ENCODE results near the gene AMPD3.
"Not testable (repeated sequence)": the region's sequence is repeated elsewhere in the genome, so short reads cannot be mapped to it uniquely, and the experiment has no call there.

Gene AMPD3

DNA sequence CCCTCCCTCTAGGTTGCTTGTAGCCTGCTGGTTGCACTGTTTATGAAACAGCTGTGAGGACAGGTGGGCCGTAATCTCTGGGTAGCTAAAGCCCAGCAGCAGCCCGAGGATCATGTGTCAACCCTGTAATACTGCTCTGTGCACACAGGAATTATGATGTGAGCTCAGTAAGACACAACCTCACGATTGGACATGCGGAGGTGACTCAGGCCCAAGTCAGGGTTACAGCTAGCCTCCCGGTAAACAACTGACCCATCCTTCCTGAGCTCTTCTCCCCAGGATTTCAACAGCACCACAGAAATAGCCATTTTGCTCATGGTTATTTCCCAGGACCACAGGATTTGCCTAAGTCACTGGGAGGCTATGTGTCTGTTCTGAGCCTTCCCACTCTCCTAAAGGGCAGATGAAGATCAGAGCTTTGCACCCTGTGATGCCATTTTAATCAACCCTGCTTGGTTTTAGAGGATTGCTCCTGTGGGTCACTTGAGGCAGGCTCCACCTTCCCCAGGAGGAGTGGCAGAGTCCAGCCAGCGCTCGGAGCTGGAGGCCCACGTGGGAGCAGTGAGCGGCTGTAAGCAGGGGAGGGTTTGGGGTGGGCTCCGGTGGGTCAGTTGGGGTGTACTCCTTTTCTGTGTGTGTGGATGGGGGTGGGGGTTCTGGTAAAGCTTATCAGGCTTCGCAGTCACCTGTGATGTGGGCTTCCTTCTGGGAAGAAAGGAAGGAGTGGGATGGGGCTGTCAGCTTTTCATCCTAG lies at the start of gene AMPD3:
Gene AMPD3, plus strand, starts transcription at position 387 of the 754 bp plus-strand sequence. CDS start 6,256 bp downstream, outside the sequence.
- DNase-seq: peak; percentile 60

DNA sequence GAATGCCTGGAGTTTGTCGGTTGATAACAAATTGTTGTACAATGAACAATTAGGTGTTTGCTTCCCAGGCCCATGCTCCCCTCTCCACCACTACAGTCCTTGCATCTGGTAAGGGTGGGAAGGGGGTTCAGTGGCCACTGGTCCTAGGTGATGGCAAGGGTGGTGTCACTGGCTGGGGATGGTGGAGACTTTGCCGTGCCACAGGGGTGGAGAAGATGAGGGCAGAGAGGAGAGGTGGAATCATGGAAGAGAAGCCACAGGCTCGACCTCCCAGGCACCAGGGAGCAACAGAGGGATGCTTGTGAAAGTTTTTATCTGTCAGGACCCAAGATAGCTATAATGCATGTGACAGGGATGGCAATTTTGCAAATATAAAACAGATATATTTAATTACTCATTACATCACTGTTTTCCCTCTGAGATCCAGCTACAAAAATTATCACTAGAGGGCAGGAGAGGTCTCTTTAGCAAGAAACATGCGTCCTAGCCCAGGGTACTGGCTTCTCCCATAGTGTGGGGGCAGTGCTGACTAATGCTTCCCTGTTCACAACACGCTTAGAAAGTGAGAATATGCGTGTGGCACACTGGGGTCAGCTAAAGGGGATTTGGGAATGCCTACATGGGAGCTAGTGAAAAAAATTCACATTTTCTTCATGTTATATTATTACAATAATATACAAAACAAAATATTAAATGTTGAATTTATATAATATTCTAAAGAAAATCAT lies 49.0 kb upstream of the AMPD3 start:
- DNase-seq: peak; percentile 57

DNA sequence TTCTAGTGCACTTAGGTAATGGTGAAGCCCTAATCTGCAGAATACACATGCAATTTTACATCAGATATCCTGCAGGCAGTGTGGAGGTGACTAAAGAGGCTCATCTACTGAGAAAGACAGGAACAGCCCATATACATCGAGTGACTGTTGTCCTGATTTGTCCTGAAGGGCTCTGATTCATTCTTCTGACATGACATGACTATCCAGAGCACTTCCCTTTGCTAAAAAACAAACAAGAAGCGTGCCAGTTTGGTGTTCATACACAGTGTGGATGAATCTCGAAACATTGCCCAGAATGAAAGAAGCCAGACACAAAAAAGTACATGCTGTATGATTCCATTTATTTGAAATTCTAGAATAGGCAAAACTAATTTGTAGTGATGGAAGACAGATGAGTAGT lies 48.0 kb upstream of the AMPD3 start:
- no peak for DNase-seq

DNA sequence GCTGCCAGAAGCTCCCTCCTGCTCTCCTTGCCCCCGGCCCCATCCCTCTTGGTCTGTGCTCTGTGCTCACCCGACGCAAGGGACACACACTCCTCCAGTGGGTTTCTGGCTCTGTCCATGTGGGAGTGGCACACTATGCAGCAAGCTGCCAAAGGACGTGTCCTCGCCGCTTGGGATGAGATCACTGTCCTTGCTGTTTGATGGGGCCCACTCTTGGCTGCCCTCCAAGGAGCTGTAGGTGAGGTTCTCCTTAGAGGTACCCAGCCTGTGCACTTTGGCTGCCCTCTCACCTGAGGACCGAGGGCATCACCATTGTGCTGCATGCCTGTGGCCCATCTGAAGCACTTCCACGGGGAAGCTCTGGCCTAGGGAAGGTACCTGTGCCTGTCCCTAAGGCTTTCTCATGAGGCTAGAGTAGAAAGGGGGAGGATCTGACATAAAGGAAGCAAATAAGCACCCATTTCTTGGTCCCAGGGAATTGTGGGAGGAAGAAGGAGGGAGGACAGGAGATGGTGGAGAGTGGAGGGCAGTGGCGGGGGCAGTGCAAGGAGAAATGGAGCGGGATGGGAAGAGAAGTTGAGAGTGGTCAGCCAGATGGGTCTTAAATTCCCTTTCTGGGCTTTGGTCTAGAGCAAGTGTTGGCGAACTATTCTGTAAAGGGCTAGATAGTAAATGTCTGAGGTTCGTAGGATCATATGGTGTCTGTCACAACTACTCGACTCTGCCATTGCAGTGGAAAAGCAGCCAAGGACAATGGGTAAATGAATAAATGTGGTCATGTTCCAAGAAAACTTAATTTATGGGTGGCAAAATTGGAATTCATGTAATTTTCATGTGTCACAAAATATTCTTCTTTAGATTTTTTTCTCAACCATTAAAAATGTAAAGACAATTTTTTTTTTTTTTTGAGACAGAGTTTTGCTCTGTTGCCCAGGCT lies 47.0 kb upstream of the AMPD3 start:
- DNase-seq: no peak

DNA sequence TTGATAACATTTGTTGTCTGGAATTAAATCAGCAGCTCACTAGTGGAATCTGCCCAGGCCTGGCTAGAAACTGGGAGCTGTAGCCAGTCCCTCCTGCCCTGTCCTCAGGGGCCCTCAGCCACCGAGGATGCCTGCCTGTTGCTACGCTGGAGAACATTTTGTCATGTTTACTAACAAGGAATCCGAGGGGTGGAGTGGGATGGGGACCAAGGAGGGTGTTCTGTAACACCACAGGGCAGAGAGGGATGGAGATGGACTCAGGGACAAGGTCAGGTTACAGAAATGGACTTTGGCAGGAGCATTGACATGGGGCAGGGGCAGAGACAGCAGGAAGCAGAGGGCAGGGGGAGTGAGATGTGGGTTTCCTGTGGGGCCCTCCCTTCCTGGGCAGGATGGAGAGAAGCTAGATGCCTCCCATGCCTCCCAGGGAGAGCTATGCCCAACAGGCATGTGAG lies 45.8 kb upstream of the AMPD3 start:
- no peak for DNase-seq

DNA sequence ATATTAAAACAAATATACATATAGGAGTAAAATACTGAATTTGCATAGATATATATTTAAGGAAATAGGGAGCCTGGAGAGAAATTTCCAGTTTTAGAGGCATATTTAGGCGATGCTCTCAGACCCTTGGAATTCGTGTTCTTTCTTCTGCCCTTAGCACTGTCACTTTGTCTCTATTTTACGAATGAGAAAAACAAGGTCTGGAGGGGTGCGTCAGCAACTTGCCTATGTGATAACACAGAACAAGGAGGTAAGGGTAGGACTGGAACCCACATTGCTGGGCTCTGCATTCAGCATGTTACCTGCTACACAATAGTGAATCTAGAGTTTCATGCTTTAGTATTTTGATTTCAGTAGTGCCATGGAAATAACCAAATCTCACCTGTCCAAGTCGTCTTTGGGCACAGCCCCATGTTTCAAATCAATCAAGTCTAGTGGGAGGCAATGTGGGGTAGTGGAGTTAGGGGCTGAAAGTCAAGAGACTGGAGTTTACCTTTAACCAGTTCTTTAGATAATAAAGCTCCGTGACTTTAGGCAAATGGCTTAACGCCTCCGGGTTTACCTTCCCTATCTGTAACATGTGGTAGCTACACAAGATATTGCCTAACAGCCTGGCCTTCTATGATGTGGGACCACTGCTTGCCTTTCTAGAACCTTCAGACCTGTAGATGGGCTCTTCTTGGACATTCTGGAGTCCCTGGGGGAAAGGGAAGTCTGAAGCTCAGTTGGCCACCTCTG lies 44.8 kb upstream of the AMPD3 start:
- DNase-seq: no peak

GRCh38 chr11:10410844-10411200 lies 44.2 kb upstream of the AMPD3 start:
- DNase-seq: no peak

GRCh38 chr11:10412266-10412665 lies 42.8 kb upstream of the AMPD3 start:
- no peak for DNase-seq

GRCh38 chr11:10413268-10413667 lies 41.8 kb upstream of the AMPD3 start:
- peak; percentile 34 for DNase-seq

DNA sequence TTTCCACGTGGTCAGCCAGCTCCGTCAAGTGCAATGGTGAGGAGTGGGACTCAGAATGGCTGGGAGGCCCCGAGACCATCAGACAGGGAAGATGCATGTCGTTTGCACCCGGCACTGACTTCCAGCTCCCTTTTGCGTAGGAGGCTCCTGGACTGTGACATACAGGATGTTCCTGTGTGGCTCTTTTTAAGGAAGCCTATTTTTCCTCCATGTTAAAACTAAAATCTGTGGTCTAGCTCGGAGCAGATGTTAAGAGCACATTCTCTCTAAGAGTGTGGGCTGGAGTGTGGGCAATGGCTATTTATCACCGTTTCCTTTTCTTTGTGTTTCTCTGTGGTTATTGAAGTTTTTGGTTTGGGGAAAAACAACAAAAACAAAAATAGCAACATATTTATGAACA lies 40.9 kb upstream of the AMPD3 start:
- DNase-seq: no peak

DNA sequence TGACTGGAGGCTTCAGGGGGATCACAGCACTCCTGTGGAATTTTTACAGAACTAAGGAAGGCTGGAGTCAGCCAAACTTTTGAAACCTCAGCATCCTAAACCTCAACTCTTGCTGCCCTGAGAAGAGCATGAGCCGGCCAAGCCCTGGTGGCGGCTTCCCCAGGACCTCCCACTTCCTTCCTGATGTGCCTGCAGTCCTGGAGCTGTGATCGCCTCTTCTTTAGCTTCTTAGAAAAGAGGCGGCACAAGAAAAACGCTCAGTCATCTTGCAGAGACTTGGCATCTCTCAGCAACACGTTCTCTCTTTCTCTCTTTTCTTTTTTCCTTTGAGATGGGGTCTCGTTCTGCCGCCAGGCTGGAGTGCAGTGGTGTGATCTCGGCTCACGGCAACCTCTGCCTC lies 40.4 kb upstream of the AMPD3 start:
- no peak for DNase-seq

GRCh38 chr11:10415817-10416392 lies 39.2 kb upstream of the AMPD3 start:
- DNase-seq: no peak

DNA sequence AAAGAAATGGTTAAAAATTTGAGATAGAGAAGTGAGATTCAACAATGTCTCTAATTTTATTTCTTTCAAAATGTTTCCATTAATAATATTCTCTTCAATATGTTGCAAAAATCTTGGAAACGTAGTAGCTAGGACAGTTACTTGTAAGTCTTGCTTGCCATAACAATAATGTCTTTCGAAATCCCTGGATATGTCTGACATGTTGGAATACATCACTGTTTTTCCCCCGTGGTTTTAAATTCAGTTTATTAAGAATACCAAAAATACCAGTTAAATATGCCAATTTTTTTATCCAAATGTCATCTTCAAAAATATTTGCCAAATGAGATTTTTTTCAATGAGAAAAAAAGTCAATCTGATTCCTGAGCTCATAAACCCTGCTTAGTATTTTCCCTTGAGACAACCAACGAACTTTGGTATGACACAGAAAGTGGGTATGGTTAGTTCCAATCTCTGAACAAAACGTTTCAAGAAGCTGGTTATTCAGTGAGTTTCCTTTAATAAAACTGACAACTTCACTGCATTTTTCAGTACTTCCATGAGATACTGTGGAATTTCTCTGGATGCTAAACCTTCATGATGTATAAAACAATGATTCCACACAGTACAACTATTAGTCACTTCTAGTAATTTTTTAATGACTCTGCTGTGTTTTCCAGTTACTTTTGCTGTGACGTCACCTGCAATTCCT lies 36.7 kb upstream of the AMPD3 start:
- no peak for DNase-seq

DNA sequence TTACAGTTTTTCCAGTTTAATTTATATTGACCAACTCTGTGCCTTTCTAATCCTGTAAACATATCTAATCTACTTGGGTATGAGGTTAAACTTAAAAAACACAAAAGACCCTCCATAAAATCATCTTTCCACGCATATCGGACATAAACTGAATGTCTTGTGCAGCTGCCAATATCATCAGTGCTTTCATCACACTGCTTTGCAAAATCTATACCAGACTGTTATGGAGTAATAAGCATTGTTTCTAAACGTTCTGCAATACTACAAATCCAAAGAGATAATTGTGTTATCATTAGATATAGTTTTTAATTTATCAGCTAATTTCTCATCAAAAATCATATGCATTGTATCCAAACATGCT lies 36.1 kb upstream of the AMPD3 start:
- DNase-seq: no peak

DNA sequence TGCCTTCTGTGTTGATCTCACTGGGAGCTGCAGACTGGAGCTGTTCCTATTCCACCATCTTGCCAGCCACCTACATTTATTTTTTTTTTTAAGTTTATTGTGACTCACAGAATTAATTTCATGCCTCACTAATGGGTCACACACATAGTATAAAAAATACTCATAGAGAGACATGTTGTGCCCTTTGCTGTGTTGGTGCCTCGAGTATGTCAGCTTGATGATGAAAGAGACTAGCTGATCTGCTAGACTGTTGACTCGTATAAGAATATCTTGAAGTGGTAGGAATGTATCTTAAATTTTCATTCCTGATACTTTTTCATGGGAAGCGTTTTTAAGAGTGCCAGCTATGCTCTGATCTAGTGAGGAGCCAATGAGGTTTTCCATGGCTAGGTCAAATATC lies 28.6 kb upstream of the AMPD3 start:
- no peak for DNase-seq

GRCh38 chr11:10428453-10428852 lies 26.6 kb upstream of the AMPD3 start:
- no peak for DNase-seq

- no peak for DNase-seq
These were observed 25.5 kb upstream of the AMPD3 start for GRCh38 chr11:10429526-10429925.

GRCh38 chr11:10432493-10432892 lies 22.6 kb upstream of the AMPD3 start:
- DNase-seq: no peak

DNA sequence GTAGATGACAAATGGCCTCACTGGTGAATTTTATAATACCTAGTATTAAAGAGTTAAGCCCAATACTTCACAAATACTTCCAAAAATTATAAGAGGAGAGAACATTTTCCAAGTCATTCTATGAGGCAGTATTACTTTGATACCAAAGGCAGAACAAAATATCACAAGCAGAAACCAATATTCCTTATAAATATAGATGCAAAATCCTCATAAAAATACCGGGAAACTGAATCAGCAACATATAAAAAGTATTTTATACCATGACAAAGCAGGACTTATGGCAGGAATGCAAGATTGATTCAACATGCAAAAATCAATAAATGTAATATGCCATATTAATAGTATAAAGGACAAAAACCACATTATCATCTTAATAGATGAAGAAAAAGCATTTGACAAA lies 22.1 kb upstream of the AMPD3 start:
- DNase-seq: no peak

DNA sequence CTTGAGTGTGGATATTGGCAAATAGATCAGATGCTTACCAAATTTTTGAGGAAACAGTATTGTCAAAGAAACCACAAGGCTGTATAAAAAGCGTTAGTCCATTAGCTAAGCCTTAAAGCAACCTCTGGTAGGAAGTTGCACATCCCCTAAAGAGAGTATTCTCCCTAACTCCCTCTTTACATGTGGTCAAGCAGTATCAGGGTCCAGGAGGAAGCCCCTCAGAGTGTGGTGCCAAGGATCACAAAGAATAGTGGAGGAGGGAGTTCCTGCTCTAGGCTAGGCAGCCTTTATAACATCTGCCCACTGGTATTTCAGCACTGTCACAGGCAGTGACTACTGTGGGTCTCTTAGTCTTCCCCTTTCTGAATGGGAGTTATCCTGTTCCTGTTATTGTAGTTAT lies 18.8 kb upstream of the AMPD3 start:
- DNase-seq: no peak

DNA sequence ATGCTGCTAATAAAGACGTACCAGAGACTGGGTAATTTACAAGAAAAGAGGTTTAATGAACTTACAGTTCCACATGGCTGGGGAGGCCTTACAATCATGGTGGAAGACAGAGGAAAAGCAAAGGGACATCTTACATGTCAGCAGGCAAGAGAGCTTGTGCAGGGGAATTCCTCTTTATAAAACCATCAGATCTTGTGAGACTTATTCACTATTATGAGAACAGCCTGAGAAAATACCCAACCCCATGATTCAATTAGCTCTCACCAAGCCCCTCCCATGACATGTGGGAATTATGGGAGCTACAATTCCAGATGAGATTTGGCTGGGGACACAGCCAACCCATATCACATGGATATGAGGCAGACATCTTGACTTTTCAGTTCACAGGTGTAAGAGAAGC lies 18.4 kb upstream of the AMPD3 start:
- not testable (repeated sequence) for DNase-seq

DNA sequence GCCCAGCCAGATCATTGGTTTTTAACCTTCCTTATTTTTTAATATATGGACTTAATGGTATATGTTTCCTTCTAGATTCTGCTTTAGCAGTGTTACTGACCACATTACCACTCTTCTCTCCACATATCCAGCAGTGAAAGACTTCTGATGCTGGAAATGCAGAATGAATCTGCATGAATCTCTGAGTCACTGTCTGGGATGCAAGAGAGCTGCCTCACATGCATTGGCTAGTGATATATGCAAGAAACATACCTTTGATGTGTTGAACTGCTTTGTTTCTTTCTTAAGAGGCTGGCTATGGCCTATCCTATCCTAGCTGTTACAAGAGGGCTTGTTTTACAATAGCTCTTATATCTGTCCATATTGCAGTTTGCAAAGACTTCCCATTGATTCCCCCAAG lies 16.6 kb upstream of the AMPD3 start:
- no peak for DNase-seq

Data from stimulated activated CD4-positive, alpha-beta T cell treated with anti-CD3 and anti-CD28 coated beads, Interleukin-1b, Interleukin-23, amount 100 ng/mL, for 48 hours (primary cell).